WTC11 (cell line): Measurements from ENCODE around the gene MS4A13. TPM values are rescaled to one million over a fixed set of nuclear protein-coding genes. Genes with fewer than 3 reads are reported as not detected.

Source experiments
- ATAC-seq: fragments of 200-7000 bp; cut with Tn5 transposase; 2 replicates; pipeline ENCODE4 v1.10.0; 2021; ENCODE audit warnings: mild to moderate bottlenecking, moderate library complexity
- CTCF ChIA-PET: fragments of 300-600 bp; sonication (Branson Sonifier 250); formaldehyde crosslinking; loops from one replicate; lab custom pipeline; 2021; ENCODE audit warnings: antibody characterized with exemption; lab: Charles Lee
- POLR2A ChIA-PET: fragments of 350-600 bp; sonication (Branson Sonifier 250); formaldehyde crosslinking; loops from one replicate; lab custom pipeline; 2021; ENCODE audit warnings: antibody characterized with exemption; lab: Charles Lee
- DNase-seq: peaks from one replicate; pipeline ENCODE4 v3.0.0; 2021; ENCODE audit warnings: low spot score
- H3K27ac Mint-ChIP-seq: 2 replicates; pipeline ENCODE4 v1.8.0; 2021; ENCODE audit warnings: mixed read lengths
- H3K27me3 Mint-ChIP-seq: 2 replicates; pipeline ENCODE4 v1.8.0; 2021; ENCODE audit warnings: low read depth, mild to moderate bottlenecking, moderate library complexity, mixed read lengths
- H3K36me3 Mint-ChIP-seq: 2 replicates; pipeline ENCODE4 v1.8.0; 2021; ENCODE audit warnings: mixed read lengths
- H3K4me1 Mint-ChIP-seq: 2 replicates; pipeline ENCODE4 v1.8.0; 2022; ENCODE audit warnings: mixed read lengths
- H3K4me3 Mint-ChIP-seq: 2 replicates; pipeline ENCODE4 v1.8.0; 2021; ENCODE audit warnings: mild to moderate bottlenecking, moderate library complexity, mixed read lengths
- H3K9me3 Mint-ChIP-seq: 2 replicates; pipeline ENCODE4 v1.8.0; 2021; ENCODE audit warnings: mixed read lengths
- ATF1 ChIP-seq: sonication (generic); formaldehyde crosslinking; IDR thresholded peaks from 2 replicates; pipeline ENCODE4 v1.8.1; 2023; ENCODE audit warnings: mild to moderate bottlenecking, moderate library complexity, missing genetic modification reagents
- ESRRA ChIP-seq: sonication (generic); formaldehyde crosslinking; IDR thresholded peaks from 2 replicates; pipeline ENCODE4 v1.8.1; 2022; ENCODE audit warnings: mild to moderate bottlenecking, missing genetic modification reagents, borderline replicate concordance
- FOXJ3 ChIP-seq: sonication (generic); formaldehyde crosslinking; IDR thresholded peaks from 2 replicates; pipeline ENCODE4 v1.9.0; 2021; ENCODE audit warnings: missing genetic modification reagents, mild to moderate bottlenecking, borderline replicate concordance
- FOXK1 ChIP-seq: sonication (generic); formaldehyde crosslinking; IDR thresholded peaks from 2 replicates; pipeline ENCODE4 v1.8.0; 2022; ENCODE audit warnings: mild to moderate bottlenecking, moderate library complexity, missing genetic modification reagents
- IRF2 ChIP-seq: sonication (generic); formaldehyde crosslinking; IDR thresholded peaks from 2 replicates; pipeline ENCODE4 v1.8.0; 2022; ENCODE audit warnings: low read depth, missing genetic modification reagents, borderline replicate concordance
- MYBL2 ChIP-seq: sonication (generic); formaldehyde crosslinking; IDR thresholded peaks from 2 replicates; pipeline ENCODE4 v1.8.1; 2023; ENCODE audit warnings: mild to moderate bottlenecking, moderate library complexity, missing genetic modification reagents
- NR2C2 ChIP-seq: sonication (generic); formaldehyde crosslinking; IDR thresholded peaks from 2 replicates; pipeline ENCODE4 v1.8.0; 2022; ENCODE audit warnings: mild to moderate bottlenecking, missing genetic modification reagents
- RORB ChIP-seq: fragments of 250-450 bp; sonication (Bioruptor Pico); IDR thresholded peaks from 2 replicates; pipeline ENCODE4 v1.9.0; 2021; ENCODE audit warnings: mild to moderate bottlenecking
- SP1 ChIP-seq: sonication (generic); formaldehyde crosslinking; conservative IDR thresholded peaks from 2 replicates; pipeline ENCODE4 v1.8.1; 2022; ENCODE audit warnings: missing genetic modification reagents
- total RNA-seq: library from RNA; stranded (reverse); gene quantifications from 3 replicates; pipeline ENCODE4 v1.2.3, GENCODE V29; 2021
- TF ChIP-seq, protein P1 (sequence below): sonication (generic); formaldehyde crosslinking; IDR thresholded peaks from 2 replicates; pipeline ENCODE4 v1.8.0; 2023; ENCODE audit warnings: mild to moderate bottlenecking, missing genetic modification reagents
- TF ChIP-seq, protein P2 (sequence below): sonication (generic); formaldehyde crosslinking; IDR thresholded peaks from 2 replicates; pipeline ENCODE4 v1.8.1; 2023; ENCODE audit warnings: mild to moderate bottlenecking, missing genetic modification reagents, moderate library complexity
- TF ChIP-seq, protein P3 (sequence below): fragments of 250-450 bp; sonication (Bioruptor Pico); IDR thresholded peaks from 2 replicates; pipeline ENCODE4 v1.8.0; 2021; ENCODE audit warnings: mild to moderate bottlenecking
- TF ChIP-seq, protein P4 (sequence below): sonication (generic); formaldehyde crosslinking; conservative IDR thresholded peaks from 2 replicates; pipeline ENCODE4 v1.8.1; 2023; ENCODE audit warnings: mild to moderate bottlenecking, low read depth, missing genetic modification reagents, moderate library complexity
- TF ChIP-seq, protein P5 (sequence below): sonication (generic); formaldehyde crosslinking; IDR thresholded peaks from 2 replicates; pipeline ENCODE4 v1.8.1; 2023; ENCODE audit warnings: mild to moderate bottlenecking, moderate library complexity, missing genetic modification reagents
- TF ChIP-seq, protein P6 (sequence below): sonication (generic); formaldehyde crosslinking; IDR thresholded peaks from 2 replicates; pipeline ENCODE4 v1.8.1; 2022; ENCODE audit warnings: low read depth, missing genetic modification reagents, borderline replicate concordance
- TF ChIP-seq, protein P7 (sequence below): fragments of 250-450 bp; sonication (Bioruptor Pico); IDR thresholded peaks from 2 replicates; pipeline ENCODE4 v1.9.0; 2021; ENCODE audit warnings: mild to moderate bottlenecking, borderline replicate concordance
- TF ChIP-seq, protein P8 (sequence below): sonication (generic); formaldehyde crosslinking; IDR thresholded peaks from 2 replicates; pipeline ENCODE4 v1.8.1; 2022; ENCODE audit warnings: low read depth, mild to moderate bottlenecking, moderate library complexity, missing genetic modification reagents, borderline replicate concordance

MS4A13 gene
- total RNA-seq, 1 experiment from 2014 or later, result not detected

DNA sequence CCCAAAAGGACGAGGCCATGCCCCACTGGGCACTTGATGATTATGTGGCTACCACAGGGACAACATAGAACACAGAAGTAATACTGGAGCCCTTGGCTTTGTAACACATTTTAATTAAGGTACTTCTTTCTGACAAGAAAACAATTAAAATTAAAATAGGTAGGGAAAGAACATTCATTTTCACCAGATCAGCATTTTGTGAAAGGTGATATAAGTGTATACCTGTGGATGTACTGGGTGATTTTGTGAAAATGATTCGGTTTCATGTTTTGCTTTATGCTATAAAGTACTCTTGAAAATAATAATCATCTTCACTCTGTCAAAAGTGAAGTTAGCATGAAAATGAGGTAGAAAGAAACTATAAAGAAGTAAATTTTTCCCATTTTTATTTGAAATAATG, 21.7 kb upstream of the MS4A13 start:
- DNase-seq, result no peak
- ChIA-PET POLR2A (interaction anchor here (0.7 kb wide), 1 partner anchor 225 kb away, joined by 3 read pairs; no protein-coding TSS in a partner anchor), CTCF (no interaction called here)
- no peak overlapping the region for H3K27ac Mint-ChIP-seq
- H3K4me3 Mint-ChIP-seq, result no peak overlapping the region
- H3K27me3 Mint-ChIP-seq, result no peaks in the 10 kb centered on the region
- H3K36me3 Mint-ChIP-seq, result peaks cover 4% of the 10 kb centered on the region
- H3K9me3 Mint-ChIP-seq, result peaks cover 6% of the 10 kb centered on the region
- TF ChIP-seq, protein P1, sequence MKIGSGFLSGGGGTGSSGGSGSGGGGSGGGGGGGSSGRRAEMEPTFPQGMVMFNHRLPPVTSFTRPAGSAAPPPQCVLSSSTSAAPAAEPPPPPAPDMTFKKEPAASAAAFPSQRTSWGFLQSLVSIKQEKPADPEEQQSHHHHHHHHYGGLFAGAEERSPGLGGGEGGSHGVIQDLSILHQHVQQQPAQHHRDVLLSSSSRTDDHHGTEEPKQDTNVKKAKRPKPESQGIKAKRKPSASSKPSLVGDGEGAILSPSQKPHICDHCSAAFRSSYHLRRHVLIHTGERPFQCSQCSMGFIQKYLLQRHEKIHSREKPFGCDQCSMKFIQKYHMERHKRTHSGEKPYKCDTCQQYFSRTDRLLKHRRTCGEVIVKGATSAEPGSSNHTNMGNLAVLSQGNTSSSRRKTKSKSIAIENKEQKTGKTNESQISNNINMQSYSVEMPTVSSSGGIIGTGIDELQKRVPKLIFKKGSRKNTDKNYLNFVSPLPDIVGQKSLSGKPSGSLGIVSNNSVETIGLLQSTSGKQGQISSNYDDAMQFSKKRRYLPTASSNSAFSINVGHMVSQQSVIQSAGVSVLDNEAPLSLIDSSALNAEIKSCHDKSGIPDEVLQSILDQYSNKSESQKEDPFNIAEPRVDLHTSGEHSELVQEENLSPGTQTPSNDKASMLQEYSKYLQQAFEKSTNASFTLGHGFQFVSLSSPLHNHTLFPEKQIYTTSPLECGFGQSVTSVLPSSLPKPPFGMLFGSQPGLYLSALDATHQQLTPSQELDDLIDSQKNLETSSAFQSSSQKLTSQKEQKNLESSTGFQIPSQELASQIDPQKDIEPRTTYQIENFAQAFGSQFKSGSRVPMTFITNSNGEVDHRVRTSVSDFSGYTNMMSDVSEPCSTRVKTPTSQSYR (CRISPR knock-in tag), result no peak
- TF ChIP-seq RORB (no peak), MYBL2 (no peak), IRF2 (no peak), ATF1 (no peak), FOXK1 (CRISPR knock-in tag) (no peak)
- TF ChIP-seq, protein P2, sequence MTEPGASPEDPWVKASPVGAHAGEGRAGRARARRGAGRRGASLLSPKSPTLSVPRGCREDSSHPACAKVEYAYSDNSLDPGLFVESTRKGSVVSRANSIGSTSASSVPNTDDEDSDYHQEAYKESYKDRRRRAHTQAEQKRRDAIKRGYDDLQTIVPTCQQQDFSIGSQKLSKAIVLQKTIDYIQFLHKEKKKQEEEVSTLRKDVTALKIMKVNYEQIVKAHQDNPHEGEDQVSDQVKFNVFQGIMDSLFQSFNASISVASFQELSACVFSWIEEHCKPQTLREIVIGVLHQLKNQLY, result no peak
- TF ChIP-seq, protein P3, sequence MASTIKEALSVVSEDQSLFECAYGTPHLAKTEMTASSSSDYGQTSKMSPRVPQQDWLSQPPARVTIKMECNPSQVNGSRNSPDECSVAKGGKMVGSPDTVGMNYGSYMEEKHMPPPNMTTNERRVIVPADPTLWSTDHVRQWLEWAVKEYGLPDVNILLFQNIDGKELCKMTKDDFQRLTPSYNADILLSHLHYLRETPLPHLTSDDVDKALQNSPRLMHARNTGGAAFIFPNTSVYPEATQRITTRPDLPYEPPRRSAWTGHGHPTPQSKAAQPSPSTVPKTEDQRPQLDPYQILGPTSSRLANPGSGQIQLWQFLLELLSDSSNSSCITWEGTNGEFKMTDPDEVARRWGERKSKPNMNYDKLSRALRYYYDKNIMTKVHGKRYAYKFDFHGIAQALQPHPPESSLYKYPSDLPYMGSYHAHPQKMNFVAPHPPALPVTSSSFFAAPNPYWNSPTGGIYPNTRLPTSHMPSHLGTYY (CRISPR knock-in tag), result no peak
- TF ChIP-seq, protein P4, sequence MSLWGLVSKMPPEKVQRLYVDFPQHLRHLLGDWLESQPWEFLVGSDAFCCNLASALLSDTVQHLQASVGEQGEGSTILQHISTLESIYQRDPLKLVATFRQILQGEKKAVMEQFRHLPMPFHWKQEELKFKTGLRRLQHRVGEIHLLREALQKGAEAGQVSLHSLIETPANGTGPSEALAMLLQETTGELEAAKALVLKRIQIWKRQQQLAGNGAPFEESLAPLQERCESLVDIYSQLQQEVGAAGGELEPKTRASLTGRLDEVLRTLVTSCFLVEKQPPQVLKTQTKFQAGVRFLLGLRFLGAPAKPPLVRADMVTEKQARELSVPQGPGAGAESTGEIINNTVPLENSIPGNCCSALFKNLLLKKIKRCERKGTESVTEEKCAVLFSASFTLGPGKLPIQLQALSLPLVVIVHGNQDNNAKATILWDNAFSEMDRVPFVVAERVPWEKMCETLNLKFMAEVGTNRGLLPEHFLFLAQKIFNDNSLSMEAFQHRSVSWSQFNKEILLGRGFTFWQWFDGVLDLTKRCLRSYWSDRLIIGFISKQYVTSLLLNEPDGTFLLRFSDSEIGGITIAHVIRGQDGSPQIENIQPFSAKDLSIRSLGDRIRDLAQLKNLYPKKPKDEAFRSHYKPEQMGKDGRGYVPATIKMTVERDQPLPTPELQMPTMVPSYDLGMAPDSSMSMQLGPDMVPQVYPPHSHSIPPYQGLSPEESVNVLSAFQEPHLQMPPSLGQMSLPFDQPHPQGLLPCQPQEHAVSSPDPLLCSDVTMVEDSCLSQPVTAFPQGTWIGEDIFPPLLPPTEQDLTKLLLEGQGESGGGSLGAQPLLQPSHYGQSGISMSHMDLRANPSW (CRISPR knock-in tag), result no peak
- TF ChIP-seq, protein P5, sequence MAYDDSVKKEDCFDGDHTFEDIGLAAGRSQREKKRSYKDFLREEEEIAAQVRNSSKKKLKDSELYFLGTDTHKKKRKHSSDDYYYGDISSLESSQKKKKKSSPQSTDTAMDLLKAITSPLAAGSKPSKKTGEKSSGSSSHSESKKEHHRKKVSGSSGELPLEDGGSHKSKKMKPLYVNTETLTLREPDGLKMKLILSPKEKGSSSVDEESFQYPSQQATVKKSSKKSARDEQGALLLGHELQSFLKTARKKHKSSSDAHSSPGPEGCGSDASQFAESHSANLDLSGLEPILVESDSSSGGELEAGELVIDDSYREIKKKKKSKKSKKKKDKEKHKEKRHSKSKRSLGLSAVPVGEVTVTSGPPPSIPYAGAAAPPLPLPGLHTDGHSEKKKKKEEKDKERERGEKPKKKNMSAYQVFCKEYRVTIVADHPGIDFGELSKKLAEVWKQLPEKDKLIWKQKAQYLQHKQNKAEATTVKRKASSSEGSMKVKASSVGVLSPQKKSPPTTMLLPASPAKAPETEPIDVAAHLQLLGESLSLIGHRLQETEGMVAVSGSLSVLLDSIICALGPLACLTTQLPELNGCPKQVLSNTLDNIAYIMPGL, result no peak
- ATAC-seq, result no peak
- peaks cover 27% of the 10 kb centered on the region for H3K4me1 Mint-ChIP-seq

DNA sequence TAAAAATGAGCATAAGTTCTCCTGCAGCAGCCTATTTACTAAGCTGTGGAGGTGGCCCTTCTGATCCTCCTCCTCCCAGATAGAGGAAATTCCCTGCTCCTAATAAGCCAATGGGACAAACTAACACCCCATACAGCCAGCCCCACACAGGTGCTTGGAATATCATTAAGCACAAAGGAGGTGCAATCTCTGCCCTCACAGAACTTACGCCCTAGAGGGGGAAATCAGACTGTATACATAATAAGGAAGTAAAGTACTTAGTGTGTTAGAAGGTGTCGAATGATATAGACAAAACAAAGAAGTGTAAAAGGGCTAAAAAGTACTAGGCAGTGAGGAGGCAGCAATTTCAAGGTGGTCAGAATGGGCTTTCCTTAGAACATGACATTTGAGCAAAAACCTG, 16.8 kb upstream of the MS4A13 start:
- DNase-seq (no peak), ATAC-seq (peak; percentile 26; the same call in 1 of the 2 replicates)
- ChIA-PET POLR2A (no interaction called here), CTCF (interaction anchor here (2.1 kb wide), 1 partner anchor 135 kb away, joined by 5 read pairs; no protein-coding TSS in a partner anchor)
- no peaks in the 10 kb centered on the region for H3K27me3 Mint-ChIP-seq
- H3K4me1 Mint-ChIP-seq, result peaks cover 70% of the 10 kb centered on the region
- peak overlapping the region; percentile 35 for H3K27ac Mint-ChIP-seq
- H3K4me3 Mint-ChIP-seq, result no peak overlapping the region
- no peaks in the 10 kb centered on the region for H3K36me3 Mint-ChIP-seq
- peaks cover 5% of the 10 kb centered on the region; the same call in 1 of the 2 replicates for H3K9me3 Mint-ChIP-seq
- TF ChIP-seq NR2C2 (CRISPR knock-in tag), result no peak
- TF ChIP-seq, protein P6, sequence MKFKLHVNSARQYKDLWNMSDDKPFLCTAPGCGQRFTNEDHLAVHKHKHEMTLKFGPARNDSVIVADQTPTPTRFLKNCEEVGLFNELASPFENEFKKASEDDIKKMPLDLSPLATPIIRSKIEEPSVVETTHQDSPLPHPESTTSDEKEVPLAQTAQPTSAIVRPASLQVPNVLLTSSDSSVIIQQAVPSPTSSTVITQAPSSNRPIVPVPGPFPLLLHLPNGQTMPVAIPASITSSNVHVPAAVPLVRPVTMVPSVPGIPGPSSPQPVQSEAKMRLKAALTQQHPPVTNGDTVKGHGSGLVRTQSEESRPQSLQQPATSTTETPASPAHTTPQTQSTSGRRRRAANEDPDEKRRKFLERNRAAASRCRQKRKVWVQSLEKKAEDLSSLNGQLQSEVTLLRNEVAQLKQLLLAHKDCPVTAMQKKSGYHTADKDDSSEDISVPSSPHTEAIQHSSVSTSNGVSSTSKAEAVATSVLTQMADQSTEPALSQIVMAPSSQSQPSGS, result no peak
- no peak for TF ChIP-seq FOXJ3
- TF ChIP-seq SP1 (CRISPR knock-in tag), result no peak
- TF ChIP-seq ESRRA, result no peak
- TF ChIP-seq, protein P7, sequence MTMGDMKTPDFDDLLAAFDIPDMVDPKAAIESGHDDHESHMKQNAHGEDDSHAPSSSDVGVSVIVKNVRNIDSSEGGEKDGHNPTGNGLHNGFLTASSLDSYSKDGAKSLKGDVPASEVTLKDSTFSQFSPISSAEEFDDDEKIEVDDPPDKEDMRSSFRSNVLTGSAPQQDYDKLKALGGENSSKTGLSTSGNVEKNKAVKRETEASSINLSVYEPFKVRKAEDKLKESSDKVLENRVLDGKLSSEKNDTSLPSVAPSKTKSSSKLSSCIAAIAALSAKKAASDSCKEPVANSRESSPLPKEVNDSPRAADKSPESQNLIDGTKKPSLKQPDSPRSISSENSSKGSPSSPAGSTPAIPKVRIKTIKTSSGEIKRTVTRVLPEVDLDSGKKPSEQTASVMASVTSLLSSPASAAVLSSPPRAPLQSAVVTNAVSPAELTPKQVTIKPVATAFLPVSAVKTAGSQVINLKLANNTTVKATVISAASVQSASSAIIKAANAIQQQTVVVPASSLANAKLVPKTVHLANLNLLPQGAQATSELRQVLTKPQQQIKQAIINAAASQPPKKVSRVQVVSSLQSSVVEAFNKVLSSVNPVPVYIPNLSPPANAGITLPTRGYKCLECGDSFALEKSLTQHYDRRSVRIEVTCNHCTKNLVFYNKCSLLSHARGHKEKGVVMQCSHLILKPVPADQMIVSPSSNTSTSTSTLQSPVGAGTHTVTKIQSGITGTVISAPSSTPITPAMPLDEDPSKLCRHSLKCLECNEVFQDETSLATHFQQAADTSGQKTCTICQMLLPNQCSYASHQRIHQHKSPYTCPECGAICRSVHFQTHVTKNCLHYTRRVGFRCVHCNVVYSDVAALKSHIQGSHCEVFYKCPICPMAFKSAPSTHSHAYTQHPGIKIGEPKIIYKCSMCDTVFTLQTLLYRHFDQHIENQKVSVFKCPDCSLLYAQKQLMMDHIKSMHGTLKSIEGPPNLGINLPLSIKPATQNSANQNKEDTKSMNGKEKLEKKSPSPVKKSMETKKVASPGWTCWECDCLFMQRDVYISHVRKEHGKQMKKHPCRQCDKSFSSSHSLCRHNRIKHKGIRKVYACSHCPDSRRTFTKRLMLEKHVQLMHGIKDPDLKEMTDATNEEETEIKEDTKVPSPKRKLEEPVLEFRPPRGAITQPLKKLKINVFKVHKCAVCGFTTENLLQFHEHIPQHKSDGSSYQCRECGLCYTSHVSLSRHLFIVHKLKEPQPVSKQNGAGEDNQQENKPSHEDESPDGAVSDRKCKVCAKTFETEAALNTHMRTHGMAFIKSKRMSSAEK, result no peak
- TF ChIP-seq MYBL2, result no peak
- TF ChIP-seq, protein P8, sequence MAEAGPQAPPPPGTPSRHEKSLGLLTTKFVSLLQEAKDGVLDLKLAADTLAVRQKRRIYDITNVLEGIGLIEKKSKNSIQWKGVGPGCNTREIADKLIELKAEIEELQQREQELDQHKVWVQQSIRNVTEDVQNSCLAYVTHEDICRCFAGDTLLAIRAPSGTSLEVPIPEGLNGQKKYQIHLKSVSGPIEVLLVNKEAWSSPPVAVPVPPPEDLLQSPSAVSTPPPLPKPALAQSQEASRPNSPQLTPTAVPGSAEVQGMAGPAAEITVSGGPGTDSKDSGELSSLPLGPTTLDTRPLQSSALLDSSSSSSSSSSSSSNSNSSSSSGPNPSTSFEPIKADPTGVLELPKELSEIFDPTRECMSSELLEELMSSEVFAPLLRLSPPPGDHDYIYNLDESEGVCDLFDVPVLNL (CRISPR knock-in tag), result no peak
